ENCODE measurements around the gene IRF8. TPM values are rescaled to one million over a fixed set of nuclear protein-coding genes. Genes with fewer than 3 reads are reported as not detected.

IRF8 gene
- total RNA-seq, 2 donors from 2014 or later: 0.24 to 0.75 TPM

GRCh38 chr16:85891776-85892166 is 7.2 kb upstream of the IRF8 start:
- Mint-ChIP-seq H3K27me3 (ENCODE audit: insufficient read depth) (peaks cover 46% of the 10 kb centered on the region), H3K9me3 (no peaks in the 10 kb centered on the region), H3K27ac (no peak overlapping the region), H3K4me1 (peaks cover 8% of the 10 kb centered on the region), H3K36me3 (ENCODE audit: low read depth) (no peaks in the 10 kb centered on the region), H3K4me3 (no peak overlapping the region)
- no peaks in the 10 kb centered on the region for H3K36me3 ChIP-seq (ENCODE audit: control insufficient read depth, insufficient read depth, low read length)
- H3K4me3 ChIP-seq (ENCODE audit: low read length): no peak overlapping the region
- DNase-seq: peak; percentile 39
- TF ChIP-seq CTCF (conservative IDR thresholded peaks at IDR 0.05): no peak
- no peak overlapping the region for H3K27ac ChIP-seq (ENCODE audit: low read depth, low read length)
- 90 to 92% methylated on average over 10 of the region's 10 CpGs for WGBS, 2 experiments (ENCODE audit: insufficient coverage in 1 of 2, insufficient read length in 1 of 2)
- H3K9me3 ChIP-seq (ENCODE audit: control insufficient read depth, low read length): no peaks in the 10 kb centered on the region
- H3K9ac ChIP-seq (ENCODE audit: extremely low read depth, low read length, poor library complexity, severe bottlenecking): no peak overlapping the region
- H3K4me1 ChIP-seq (ENCODE audit: control insufficient read depth, insufficient read depth, low read length): peaks cover 3% of the 10 kb centered on the region
- peaks cover 40% of the 10 kb centered on the region for H3K27me3 ChIP-seq (ENCODE audit: control insufficient read depth, insufficient read depth, low read length, poor library complexity, severe bottlenecking)

GRCh38 chr16:85892760-85893159 is 6.2 kb upstream of the IRF8 start:
- TF ChIP-seq CTCF (conservative IDR thresholded peaks at IDR 0.05): no peak
- WGBS, 2 experiments (ENCODE audit: insufficient coverage in 1 of 2, insufficient read length in 1 of 2): 83 to 100% methylated on average over 2 to 4 of the region's 4 CpGs
- no peak for DNase-seq
- H3K36me3 ChIP-seq (ENCODE audit: control insufficient read depth, insufficient read depth, low read length): no peaks in the 10 kb centered on the region
- H3K27ac ChIP-seq (ENCODE audit: low read depth, low read length): no peak overlapping the region
- H3K9ac ChIP-seq (ENCODE audit: extremely low read depth, low read length, poor library complexity, severe bottlenecking): no peak overlapping the region
- H3K4me3 ChIP-seq (ENCODE audit: low read length): no peak overlapping the region
- Mint-ChIP-seq H3K9me3 (no peaks in the 10 kb centered on the region), H3K4me1 (peaks cover 8% of the 10 kb centered on the region), H3K27me3 (ENCODE audit: insufficient read depth) (peaks cover 53% of the 10 kb centered on the region), H3K36me3 (ENCODE audit: low read depth) (no peaks in the 10 kb centered on the region), H3K4me3 (no peak overlapping the region), H3K27ac (no peak overlapping the region)
- H3K4me1 ChIP-seq (ENCODE audit: control insufficient read depth, insufficient read depth, low read length): peaks cover 3% of the 10 kb centered on the region
- H3K27me3 ChIP-seq (ENCODE audit: control insufficient read depth, insufficient read depth, low read length, poor library complexity, severe bottlenecking): peaks cover 50% of the 10 kb centered on the region
- H3K9me3 ChIP-seq (ENCODE audit: control insufficient read depth, low read length): no peaks in the 10 kb centered on the region

DNA sequence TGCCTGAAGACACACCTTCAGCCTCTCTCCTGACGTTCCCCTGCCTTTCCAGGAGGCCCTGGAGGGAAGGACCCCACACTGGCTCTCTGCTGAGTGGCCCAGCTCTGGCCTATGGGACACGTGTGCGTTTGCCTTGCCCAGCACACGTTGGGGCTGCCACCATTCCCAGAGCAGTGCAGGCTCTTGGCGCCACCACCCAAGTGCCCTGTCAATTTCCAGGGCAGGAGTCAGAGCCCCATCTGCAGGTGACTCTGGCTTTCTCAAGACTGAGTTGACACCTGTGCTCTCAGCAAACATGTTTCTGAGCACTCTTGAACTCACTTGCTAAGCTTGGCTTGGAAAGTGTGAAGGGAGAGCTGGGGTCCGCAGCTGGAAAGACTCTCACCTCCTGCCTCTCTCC is 4.7 kb upstream of the IRF8 start:
- Mint-ChIP-seq H3K4me3 (no peak overlapping the region), H3K9me3 (no peaks in the 10 kb centered on the region), H3K4me1 (peaks cover 12% of the 10 kb centered on the region), H3K27ac (no peak overlapping the region), H3K36me3 (ENCODE audit: low read depth) (no peaks in the 10 kb centered on the region), H3K27me3 (ENCODE audit: insufficient read depth) (peaks cover 56% of the 10 kb centered on the region)
- WGBS, 2 experiments (ENCODE audit: insufficient coverage in 1 of 2, insufficient read length in 1 of 2): 65 to 75% methylated on average over 5 to 6 of the region's 6 CpGs
- TF ChIP-seq CTCF (conservative IDR thresholded peaks at IDR 0.05): peak; percentile 70
- H3K27me3 ChIP-seq (ENCODE audit: control insufficient read depth, insufficient read depth, low read length, poor library complexity, severe bottlenecking): peaks cover 52% of the 10 kb centered on the region
- no peak overlapping the region for H3K4me3 ChIP-seq (ENCODE audit: low read length)
- DNase-seq: peak; percentile 86
- no peak overlapping the region for H3K27ac ChIP-seq (ENCODE audit: low read depth, low read length)
- H3K9me3 ChIP-seq (ENCODE audit: control insufficient read depth, low read length): no peaks in the 10 kb centered on the region
- H3K4me1 ChIP-seq (ENCODE audit: control insufficient read depth, insufficient read depth, low read length): peaks cover 3% of the 10 kb centered on the region
- no peak overlapping the region for H3K9ac ChIP-seq (ENCODE audit: extremely low read depth, low read length, poor library complexity, severe bottlenecking)
- no peaks in the 10 kb centered on the region for H3K36me3 ChIP-seq (ENCODE audit: control insufficient read depth, insufficient read depth, low read length)

Data from endodermal cell (in vitro differentiated cells).